ENCODE data around the gene KIRREL2.
"Not testable (repeated sequence)": the region's sequence is repeated elsewhere in the genome, so short reads cannot be mapped to it uniquely, and the experiment has no call there.

Gene KIRREL2

DNA sequence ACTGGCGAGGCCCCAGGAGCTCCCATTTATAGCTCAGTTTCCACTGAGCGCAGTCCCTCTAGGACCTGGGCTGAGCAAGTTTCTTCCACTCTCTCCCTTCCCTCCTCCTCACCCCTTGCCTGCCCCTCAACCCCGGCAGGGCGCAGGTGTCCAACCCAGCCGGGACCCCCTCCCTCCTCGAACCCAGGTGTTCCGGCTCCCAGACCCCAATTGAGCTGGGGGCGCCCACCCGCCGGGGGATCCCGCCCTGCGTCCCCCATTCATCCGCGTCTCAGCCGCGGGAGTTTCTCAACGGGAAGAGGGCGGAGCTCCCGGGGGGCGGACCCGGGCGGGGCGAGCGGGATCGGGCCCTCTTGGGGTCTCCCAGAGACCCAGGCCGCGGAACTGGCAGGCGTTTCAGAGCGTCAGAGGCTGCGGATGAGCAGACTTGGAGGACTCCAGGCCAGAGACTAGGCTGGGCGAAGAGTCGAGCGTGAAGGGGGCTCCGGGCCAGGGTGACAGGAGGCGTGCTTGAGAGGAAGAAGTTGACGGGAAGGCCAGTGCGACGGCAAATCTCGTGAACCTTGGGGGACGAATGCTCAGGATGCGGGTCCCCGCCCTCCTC, at the start of gene KIRREL2:
TSS of gene KIRREL2 (plus strand) at position 366 of the 604 bp plus-strand sequence. CDS start at position 575, 209 bp downstream.
- peak; percentile 48 for DNase-seq

DNA sequence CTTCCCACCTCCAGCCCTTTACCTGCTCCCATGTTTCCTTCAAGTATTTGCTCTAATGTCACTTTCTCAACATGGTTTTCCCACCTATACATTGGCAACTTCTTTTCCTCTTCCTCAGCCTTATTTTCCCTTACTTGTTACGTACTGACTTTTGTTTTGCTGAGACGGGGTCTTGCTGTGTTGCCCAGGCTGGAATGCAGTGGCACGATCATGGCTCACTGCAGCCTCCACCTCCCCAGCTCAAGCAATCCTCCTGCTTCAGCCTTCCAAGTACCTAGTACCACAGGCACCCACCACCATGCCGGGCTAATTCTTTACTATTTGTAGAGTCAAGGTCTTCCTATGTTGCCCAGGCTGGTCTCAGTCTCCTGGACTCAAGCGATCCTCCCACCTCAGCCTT, 49.1 kb upstream of the KIRREL2 start:
- no peak for DNase-seq

DNA sequence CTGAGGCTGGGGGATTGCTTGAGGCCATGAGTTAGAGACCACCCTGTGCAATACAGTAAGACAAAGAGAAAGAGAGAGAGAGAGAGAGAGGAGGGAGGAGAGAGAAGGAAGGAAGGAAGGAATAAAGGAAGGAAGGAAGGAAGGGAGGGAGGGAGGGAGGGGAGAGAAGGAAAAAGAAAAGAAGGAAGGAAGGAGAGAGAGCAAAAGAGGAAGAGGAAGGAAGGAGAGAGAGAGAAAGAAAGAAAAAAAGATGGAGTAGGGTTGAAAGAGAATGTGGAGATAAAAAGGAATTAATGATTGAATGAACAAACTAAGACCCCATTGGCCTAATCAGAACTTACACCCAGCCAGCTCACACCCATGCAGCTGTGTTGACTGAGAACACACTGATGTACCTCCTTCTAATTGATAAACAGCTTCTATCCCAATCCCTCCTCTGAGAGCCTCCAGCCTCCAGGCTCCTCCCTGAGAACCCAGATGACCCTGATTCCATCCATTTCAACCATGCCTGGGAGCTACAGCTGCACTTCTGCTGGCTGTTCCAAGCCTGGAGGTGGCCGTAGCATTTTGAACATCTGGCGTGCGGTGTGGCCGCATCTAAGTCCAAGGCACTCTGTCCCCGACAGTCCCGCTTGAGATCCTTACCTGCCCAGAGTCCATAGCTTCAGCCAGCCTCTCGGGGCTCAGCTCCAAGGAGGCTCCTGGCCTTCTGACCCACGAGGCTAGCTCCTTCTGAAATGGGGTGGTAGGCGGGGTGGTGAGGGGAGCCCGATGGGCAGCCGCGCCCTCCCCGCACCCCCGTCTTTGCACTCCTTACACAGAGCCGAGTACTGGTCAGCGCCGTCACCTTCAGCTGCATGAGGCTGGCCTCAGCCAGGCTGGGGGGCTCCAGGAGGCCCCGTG, 45.1 kb upstream of the KIRREL2 start:
- DNase-seq: no peak

DNA sequence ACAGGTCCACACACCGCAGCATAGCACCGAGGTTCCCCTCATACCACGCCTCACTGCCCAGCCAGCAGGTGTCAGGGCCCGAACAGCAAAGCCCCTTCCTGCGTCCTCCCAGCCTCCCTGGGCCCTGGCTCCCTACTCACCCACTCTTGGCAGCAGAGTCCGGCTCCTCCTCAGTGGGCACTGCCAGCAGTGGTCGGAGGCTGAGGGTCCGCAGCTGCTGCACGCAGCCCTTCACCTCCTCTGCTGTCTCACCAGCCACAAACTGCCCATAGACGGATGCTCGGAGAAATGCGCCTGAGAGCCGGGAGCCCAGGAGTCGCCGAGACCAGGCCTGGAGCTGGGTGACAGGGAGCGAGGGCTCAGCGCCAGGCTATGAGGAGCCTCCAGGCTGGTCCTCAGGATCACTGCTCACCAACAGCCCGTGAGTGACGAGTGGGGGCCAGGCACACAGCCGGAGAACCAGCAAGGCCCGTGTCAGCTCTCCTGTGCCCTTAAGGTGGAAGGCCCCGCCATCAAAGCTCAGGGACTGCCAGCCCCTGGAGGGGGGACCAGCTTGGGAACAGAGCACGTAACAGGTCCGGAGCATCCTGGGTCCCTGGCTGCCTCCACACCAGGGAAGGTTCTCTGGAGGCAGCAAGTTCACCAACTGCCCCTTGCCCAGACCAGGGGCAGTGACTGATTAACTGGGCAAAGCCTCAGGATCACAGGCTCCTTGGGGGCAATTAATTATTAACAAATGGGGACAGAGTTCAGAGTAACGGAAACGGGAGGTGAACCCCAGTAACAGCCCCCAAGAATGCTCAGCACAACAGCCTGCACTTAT, 44.3 kb upstream of the KIRREL2 start, which contains the start of gene PRODH2:
TSS of gene PRODH2 (minus strand) at position 626 of the 823 bp plus-strand sequence. CDS start at position 586, 40 bp downstream.
- no peak for DNase-seq

DNA sequence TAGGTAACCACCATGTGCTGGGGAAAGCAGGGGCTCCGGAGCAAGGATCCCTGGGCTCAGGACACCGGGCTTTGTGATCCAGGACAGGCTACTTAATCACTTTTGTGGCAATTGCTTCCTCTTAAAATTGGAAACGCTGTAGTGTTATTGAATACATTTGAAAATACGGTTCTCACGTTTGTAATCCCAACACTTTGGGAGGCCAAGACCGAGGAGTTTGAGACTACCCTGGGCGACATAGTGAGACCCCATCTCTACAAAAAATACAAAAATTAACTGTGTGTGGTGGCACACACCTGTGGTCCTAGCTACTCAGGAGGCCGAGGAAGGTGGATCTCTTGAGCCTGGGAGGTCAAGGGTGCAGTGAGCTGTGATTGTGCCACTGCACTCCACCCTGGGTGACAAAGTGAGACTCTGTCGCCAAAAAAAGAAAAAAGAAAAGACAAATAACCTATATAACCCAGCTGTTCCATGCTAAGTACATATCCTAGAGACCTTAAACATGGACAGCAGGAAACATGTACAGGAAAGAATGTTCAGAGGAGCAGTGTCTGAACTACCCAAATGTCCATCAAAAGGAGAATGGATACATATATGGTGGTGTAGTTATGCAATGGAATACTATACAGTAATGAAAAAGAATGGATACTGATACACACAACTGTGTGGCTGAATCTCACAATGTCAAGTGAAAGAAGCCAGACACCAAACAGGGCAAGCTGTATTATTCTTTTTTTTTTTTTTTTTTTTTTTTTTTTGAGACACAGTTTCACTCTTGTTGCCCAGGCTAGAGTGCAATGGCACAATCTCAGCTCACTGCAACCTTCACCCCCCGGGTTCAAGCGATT, 43.4 kb upstream of the KIRREL2 start:
- DNase-seq: no peak

DNA sequence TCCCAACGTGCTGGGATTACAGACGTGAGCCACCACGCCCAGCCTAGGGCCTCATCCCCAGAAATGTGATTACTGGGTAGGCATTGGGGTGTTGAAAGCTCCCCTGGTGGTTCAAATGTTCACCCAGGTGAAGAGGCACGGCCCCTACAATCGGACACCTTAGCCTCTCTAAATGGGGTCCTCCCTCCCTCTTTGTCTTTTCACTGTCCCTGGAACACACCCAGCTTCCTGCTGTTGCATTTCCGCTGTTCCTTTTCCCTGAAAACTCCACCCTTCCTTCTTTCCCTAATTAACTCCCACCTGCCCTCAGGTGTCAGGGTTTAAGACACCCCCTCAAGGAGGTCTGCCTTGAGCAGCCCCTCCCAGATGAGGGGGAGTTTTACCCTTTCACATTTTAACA, 40.4 kb upstream of the KIRREL2 start:
- DNase-seq: no peak

DNA sequence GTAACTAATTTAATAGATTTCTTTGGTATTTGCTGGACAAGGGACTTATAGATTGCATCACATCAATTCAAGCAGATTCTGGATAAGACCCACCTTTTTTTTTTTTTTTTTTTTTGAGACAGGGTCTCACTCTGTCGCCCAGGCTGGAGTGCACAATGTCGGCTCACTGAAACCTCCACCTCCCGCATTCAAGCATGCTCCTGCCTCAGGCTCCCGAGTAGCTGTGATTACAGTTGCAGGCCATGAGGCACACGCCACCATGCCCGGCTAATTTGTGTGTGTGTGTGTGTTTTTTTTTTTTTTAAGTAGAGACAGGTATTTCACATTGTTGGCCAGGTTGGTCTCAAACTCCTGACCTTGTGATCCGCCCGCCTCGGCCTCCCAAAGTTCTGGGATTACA, 39.9 kb upstream of the KIRREL2 start:
- DNase-seq: no peak

DNA sequence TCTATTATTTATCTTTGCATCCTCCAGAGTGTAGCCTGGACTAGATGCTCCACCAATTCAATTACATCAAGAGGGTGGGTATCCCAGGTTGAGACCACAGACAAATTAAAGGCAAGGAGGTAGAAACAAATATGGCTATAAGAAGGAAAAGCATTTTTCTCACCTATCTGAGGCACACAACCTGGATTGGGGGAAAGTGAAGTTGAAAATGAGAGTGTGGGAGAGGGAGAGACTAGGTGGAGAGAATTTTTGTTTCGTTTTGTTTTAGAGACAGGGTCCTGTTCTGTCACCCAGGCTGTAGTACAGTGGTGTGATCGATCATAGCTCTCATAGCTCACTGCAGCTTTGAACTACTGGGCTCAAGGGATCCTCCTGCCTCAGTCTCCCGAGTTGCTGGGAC, 38.3 kb upstream of the KIRREL2 start:
- DNase-seq: no peak

DNA sequence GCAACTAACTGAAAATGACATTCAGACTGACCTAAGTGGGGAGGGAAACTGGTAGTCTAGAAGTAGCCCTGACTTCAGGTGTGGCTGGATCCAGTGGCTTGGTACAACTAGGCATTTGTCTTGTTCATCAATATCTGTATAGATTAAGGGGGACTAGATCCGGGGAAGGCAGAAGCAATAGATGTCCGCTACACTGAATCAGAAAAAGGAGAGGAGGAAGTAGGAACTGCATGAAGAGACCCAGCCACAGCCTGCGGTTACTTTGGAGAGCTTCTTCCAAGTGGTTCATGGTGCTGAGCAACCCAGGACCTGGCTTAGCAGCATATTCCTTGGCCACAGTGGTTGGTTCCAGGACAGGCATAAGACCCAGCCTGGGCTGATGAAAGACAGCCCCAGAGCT, 34.1 kb upstream of the KIRREL2 start:
- DNase-seq: no peak

DNA sequence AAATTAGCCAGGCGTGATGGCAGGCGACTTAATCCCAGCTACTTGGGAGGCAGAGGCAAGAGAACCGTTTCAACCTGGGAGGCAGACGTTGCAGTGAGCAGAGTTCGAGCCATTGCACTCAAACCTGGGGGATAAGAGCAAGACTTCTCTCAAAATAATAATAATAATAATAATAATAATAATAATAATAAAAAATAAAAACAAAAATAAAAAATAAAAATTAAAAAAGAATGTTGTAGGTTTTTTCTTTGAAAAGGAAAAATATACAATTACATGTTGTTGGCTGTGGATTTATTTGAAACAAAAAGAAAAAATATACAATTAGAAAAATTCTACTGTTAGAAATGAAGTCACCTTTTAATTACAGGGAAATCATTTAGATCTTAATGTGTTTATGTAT, 32.6 kb upstream of the KIRREL2 start:
- DNase-seq: no peak

DNA sequence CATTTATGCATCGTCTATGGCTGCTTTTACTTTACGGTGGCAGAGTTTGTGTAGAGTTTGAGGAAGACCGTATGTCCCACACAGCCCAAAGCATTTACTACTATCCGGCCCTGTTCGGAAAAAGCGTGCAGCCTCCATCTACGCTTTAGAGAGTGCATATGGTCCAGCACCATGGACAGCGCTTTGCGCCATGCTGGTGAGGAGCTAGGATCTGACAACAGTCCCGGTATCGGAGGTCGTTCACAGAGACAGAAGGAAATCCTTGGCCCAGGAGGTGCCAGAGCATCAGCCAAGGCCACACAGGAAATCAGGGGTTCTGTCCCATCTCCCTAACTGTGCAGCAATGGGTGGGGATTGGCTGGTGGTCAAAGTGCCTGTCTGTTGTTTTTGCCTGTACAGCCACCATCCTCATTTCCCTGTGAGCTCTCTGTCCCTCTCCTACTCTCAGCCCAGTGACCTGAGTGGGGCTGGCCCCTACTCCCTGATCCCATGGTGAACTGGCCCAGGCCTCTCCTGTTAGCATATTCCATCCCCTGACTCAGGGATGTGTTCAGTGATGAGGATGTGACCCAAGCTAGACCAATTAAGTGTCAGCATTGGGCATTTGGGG, 27.9 kb upstream of the KIRREL2 start:
- DNase-seq: no peak

DNA sequence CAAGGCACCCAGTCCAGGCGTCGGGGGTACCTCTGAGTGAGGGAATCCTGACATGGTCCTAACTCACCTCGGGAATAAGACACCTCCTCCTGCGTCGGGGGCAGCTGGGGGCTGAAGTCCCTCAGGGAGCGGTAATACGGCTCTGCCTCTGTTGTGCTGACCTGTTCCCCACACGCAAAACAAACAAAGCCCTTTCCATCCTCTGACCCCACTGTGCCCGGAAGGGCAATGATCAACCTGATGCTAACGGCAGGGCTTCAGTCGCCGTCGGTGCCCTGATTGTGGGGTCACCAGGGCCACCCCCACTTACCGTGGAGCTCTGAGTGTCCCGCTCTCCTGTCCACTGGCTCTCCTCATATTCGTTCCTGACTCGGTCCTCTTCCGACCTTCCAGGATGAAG, 25.7 kb upstream of the KIRREL2 start:
- DNase-seq: no peak

DNA sequence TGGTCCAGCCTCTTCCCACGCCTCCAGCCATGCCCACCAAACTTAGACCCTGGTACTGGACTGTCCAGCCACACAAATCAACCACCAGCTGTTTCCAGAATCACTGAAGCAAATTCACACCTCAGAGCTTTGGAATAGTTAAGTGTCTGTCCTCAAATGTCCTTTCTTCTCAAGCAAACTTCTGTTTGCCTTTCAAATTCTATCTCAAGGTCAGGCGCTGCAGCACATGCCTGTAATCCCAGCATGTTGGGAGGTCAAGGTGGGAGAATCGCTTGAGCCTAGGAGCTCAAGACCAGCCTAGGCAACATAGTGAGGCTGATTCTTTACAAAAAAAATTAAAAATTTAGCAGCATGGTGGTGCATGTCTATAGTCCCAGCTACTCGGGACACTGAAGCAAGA, 24.7 kb upstream of the KIRREL2 start:
- no peak for DNase-seq

DNA sequence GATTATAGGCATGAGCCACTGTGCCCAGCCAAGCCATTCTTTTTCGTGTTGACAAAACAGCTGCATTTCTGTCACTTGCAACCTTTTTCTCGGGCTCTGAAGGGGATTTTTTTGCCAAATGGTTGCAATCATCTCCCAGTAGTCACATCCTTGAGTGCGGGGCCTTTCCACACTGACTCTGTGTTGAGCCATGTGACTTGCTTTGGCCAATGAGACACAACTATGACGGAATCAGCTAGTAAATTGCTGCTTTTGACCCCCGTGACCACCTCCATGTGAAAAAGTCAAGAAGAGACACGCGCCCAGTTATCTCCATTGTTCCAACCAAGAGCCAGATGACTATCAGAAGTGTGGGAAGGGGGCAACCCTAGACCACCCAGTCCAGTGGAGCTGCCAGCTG, 22.7 kb upstream of the KIRREL2 start:
- no peak for DNase-seq

DNA sequence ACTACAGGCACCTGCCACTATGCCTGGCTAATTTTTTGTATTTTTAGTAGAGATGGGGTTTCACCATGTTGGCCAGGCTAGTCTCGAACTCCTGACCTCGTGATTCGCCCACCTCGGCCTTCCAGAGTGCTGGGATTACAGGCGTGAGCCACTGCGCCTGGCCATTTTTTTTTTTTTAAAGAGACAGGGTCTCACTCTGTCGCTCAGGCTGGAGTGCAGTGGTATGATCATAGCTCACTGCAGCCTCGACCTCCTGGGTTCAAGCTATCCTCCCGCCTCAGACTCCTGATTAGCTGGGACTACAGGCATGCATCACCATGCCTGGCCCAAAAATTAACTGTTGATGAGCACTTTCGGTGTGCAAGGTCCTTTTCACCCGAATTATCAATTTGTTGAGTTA, 20.6 kb upstream of the KIRREL2 start:
- not testable (repeated sequence) for DNase-seq

DNA sequence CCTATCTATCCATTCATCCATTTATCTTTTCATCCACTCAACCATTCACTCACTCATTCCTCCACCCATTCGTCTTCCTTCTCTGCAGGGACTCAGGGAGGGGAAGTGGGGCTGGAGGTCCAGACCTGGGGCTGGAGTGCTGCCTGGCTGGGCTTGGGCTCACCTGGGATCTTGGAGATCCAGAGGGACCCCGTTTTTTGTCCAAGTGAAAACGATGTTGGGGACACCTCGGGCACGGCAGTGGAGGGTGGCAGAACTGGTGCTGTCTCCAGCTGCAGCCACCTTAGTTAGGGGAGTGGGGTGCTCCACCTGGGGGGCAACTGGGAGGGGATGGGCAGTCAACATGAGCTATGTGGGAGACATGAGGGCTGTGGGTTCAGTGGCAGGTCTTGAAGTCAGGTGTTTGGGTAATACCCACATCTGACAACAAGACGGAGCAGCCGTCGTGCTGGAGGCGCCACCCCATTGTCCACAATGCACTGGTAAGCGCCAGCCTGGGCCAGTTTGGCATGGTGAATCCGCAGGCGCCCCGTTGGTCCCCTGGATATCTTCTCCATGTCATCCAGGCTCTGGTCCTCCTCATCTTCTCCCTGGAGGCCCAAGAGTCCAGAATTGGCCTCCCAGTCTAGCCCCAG, 14.6 kb upstream of the KIRREL2 start:
- no peak for DNase-seq

DNA sequence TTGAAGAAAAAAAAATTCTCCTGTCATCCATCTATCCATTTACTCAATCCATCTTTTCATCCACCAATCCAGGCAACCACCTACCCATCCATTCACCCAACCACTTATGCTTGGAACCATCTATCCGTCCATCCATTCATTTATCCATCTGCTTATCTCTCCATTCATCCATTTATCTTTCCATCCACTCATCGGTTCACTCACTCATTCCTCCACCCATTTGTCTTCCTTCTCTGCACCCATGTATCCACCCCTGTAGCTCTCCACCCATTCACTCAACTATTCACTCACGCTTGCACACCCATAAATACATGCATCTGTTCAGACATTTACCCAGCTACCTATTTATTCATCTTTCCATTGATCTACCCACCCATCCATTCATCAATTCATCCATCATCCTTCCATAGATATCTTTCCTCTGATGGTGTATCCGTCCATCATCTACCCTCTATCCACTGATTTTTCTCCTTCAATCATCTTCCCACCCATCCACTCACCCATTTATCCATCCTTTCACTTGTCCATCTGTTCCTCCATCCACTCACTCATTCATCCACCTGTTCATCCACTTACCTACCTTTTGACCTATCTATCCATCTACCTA, 13.9 kb upstream of the KIRREL2 start:
- DNase-seq: no peak

DNA sequence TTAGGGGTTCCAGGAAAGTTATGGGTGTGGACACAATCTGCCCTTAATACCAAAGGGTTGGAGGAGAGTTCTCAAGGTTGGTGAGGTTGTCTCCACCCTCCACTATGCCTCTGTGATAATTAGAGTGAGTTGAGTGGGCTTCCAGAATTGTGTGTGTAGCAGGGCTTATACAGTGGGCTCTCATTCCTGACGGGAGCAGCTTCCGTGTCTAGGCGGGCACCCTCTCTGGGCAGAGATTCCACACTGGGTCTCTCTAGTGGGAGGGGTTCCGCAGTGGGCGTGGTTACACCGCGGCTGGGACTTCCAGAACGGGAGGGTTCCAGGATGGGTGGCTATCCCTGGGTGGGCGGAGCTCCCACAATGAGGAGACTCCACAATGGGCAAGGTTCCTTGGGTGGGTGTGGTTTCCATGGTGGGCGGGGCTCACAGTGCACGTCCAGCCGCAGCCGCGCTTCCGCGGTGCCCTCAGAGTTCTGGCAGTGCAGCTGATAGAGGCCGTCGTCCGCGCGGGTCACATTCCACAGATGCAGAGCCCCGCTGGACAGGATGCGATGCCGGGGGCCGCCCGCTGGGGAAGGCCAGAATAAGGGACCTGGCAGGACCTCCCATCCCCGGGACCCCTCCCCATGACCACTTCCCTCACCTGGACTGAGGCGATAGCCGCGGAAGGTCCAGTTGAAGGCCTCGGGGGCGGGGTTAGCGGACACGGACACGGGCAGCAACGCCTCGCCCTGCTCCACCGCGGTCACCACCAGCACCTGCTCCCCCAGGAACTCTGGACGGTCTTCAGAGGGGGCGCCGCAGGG, 12.8 kb upstream of the KIRREL2 start:
- no peak for DNase-seq

DNA sequence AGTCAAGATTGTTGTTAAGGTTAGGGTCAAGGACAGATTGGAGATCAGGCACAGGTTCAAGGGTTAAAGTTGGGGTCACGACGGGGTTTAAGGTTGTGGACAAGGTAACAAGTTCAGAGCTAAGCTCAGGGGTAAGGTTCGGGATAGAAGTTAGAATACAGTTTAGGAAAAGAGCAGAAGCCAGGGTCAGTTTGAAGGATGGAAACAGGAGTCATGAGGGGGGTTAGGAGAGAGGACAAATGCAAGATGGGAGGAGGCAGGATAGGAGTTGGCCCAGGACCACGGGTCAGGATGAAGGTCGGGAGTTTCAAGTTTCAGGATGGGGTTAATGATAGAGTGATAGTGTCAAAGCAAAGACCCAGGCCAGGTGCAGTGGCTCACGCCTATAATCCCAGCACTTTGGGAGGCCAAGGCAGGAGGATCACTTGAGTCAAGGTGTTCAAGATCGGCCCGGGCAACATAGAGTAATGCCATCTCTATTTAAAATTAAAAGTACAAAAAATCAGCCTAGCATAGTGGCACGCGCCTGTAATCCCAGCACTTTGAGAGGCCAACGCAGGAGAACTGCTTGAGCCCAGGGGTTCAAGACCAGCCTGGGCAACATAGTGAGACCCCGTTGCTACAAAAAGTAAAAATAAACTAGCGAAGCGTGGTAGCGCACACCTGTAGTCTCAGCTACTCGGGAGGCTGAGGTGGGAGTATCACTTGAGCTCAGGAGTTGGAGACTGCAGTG, 12.1 kb upstream of the KIRREL2 start:
- no peak for DNase-seq

Measured in NCI-H1694 (cell line).